Neural progenitor cell (in vitro differentiated cells): ENCODE results near the gene TNFRSF9.

Source experiments
- CTCF ChIP-seq: fragments of 200-600 bp; sonication (generic); IDR thresholded peaks from 2 replicates; pipeline ENCODE4 v1.5.1; 2017; ENCODE audit warnings: antibody characterized with exemption, mild to moderate bottlenecking
- EZH2 ChIP-seq: fragments of 200-600 bp; sonication (generic); IDR thresholded peaks from 2 replicates; pipeline ENCODE4 v1.6.1; 2017; ENCODE audit warnings: antibody characterized with exemption, mild to moderate bottlenecking, moderate library complexity
- EZH2phosphoT487 ChIP-seq: fragments of 200-600 bp; sonication (generic); IDR thresholded peaks from 2 replicates; pipeline ENCODE4 v1.6.1; 2017; ENCODE audit warnings: antibody characterized with exemption

- TF ChIP-seq CTCF (no peak), EZH2phosphoT487 (no peak), EZH2 (no peak)
Measured at GRCh38 chr1:7893529-7894180, 47.0 kb downstream of the TNFRSF9 start.
